PFSK-1 (cell line): ENCODE results near the gene STARD13.

Experiments used
- POLR2AphosphoS5 ChIP-seq: IDR thresholded peaks from 2 replicates; pipeline ENCODE4 v1.6.1; 2012; ENCODE audit warnings: low read depth, mild to moderate bottlenecking, control low read depth, low read length, moderate library complexity
- REST ChIP-seq, 2 experiments: IDR thresholded peaks; 2 replicates each; pipeline versions ENCODE4 v1.6.1 to v1.8.0; 2011 to 2012; ENCODE audit warnings: low read depth in 2 of 2, low read length in 2 of 2, control low read depth in 1 of 2, inconsistent platforms in 1 of 2, mild to moderate bottlenecking in 1 of 2, moderate library complexity in 1 of 2; ENCODE audit not compliant: insufficient read depth in 1 of 2

GRCh38 chr13:33154911-33155310 is 130.6 kb downstream of the STARD13 start:
- TF ChIP-seq POLR2AphosphoS5: no peak
- TF ChIP-seq REST (IDR thresholded peaks at IDR 0.05; ENCODE audit: insufficient read depth in 1 of 2, low read depth in 2 of 2, low read length in 2 of 2): no peak
